Tibial nerve (tissue), 4 donors: Measurements from ENCODE around the gene PSMB11. TPM values are rescaled to one million over a fixed set of nuclear protein-coding genes. Genes with fewer than 3 reads are reported as not detected.
"Not testable (repeated sequence)": the region's sequence is repeated elsewhere in the genome, so short reads cannot be mapped to it uniquely, and the experiment has no call there.

Source experiments
- DNase-seq, 2 donors: peaks; one replicate each; pipeline ENCODE4 v3.0.0-alpha.2; 2019; ENCODE audit warnings: low spot score in 2 of 2
- H3K27ac ChIP-seq, 4 donors: fragments of 200-600 bp; sonication (generic) in 3 of 4; one replicate each; pipeline ENCODE4 v1.5.1; 2017 to 2019; ENCODE audit warnings: mild to moderate bottlenecking in 1 of 4
- H3K27me3 ChIP-seq, 2 donors: fragments of 200-600 bp; sonication (generic) in 1 of 2; one replicate each; pipeline versions ENCODE4 v1.5.1 to v1.6.0; 2017 to 2019
- H3K36me3 ChIP-seq, 3 donors: fragments of 200-600 bp; sonication (generic); one replicate each; pipeline ENCODE4 v1.5.1; 2018 to 2019
- H3K4me1 ChIP-seq, 4 donors: fragments of 200-600 bp; sonication (generic) in 3 of 4; one replicate each; pipeline ENCODE4 v1.5.1; 2017 to 2019
- H3K4me3 ChIP-seq, 4 donors: fragments of 200-600 bp; sonication (generic) in 3 of 4; one replicate each; pipeline ENCODE4 v1.5.1; 2017 to 2019; ENCODE audit warnings: mild to moderate bottlenecking in 1 of 4, moderate library complexity in 1 of 4
- H3K9me3 ChIP-seq, 4 donors: fragments of 200-600 bp; sonication (generic) in 3 of 4; one replicate each; pipeline ENCODE4 v1.5.1; 2017 to 2019
- CTCF ChIP-seq, 5 experiments: fragments of 200-600 bp in 3 of 5; fragments of 450-650 bp in 2 of 5; sonication (generic) in 3 of 5; IDR thresholded peaks; one replicate each; pipeline ENCODE4 v1.5.1; 2016 to 2019; ENCODE audit warnings: antibody characterized with exemption in 5 of 5, mild to moderate bottlenecking in 3 of 5, moderate library complexity in 2 of 5
- EP300 ChIP-seq, 2 donors: sonication (generic); formaldehyde crosslinking; IDR thresholded peaks; one replicate each; pipeline ENCODE4 v1.6.1; 2017; ENCODE audit warnings: antibody characterized with exemption in 2 of 2, mild to moderate bottlenecking in 1 of 2
- POLR2A ChIP-seq, 2 donors: fragments of 450-650 bp; IDR thresholded peaks; one replicate each; pipeline ENCODE4 v1.6.1; 2017; ENCODE audit warnings: antibody characterized with exemption in 2 of 2, mild to moderate bottlenecking in 2 of 2, moderate library complexity in 2 of 2
- WGBS, 2 donors: methylation state at CpG; one replicate each; pipeline ENCODE4 v1.1.5; 2018; 5-methylcytosine and 5-hydroxymethylcytosine counted together
- total RNA-seq, 4 donors: library from RNA; depleted of rRNA; stranded (reverse); fragments of >200 nt; gene quantifications; one replicate each; pipeline ENCODE4 v1.1.0, GENCODE V29; 2016

PSMB11 gene
- total RNA-seq, 4 donors from 2014 or later: not detected

- no peak for DNase-seq
- Histone ChIP-seq H3K4me1 (peaks cover 0 to 34% (median 5%) of the 10 kb centered on the region in 4 donors), H3K4me3 (no peak overlapping the region), H3K27me3 (no peaks in the 10 kb centered on the region), H3K36me3 (no peaks in the 10 kb centered on the region), H3K27ac (peak overlapping the region in 1 of 4 donors; percentile 92), H3K9me3 (no peaks in the 10 kb centered on the region)
- TF ChIP-seq POLR2A (IDR thresholded peaks at IDR 0.05) (no peak), EP300 (IDR thresholded peaks at IDR 0.05) (no peak), CTCF (IDR thresholded peaks at IDR 0.05) (no peak)
- WGBS, 2 donors: 9 to 15% methylated on average over 3 of the region's 3 CpGs
Measured at GRCh38 chr14:23008831-23009230, 33.2 kb upstream of the PSMB11 start.

- no peak for DNase-seq
- H3K4me1 ChIP-seq: peaks cover 0 to 34% (median 5%) of the 10 kb centered on the region in 4 donors
- 17 to 22% methylated on average over 8 of the region's 8 CpGs for WGBS, 2 donors
- H3K4me3 ChIP-seq: peak overlapping the region; percentile 33 to 64 (median 42)
- H3K36me3 ChIP-seq: no peaks in the 10 kb centered on the region
- H3K27me3 ChIP-seq: no peaks in the 10 kb centered on the region
- H3K27ac ChIP-seq: peak overlapping the region; percentile 73 to 92 (median 86)
- TF ChIP-seq POLR2A (IDR thresholded peaks at IDR 0.05) (no peak), EP300 (IDR thresholded peaks at IDR 0.05) (no peak), CTCF (IDR thresholded peaks at IDR 0.05) (no peak)
- H3K9me3 ChIP-seq: no peaks in the 10 kb centered on the region
Measured at GRCh38 chr14:23009483-23009938, 32.5 kb upstream of the PSMB11 start.

- WGBS, 2 donors: 3 to 5% methylated on average over 34 to 40 of the region's 40 CpGs
- TF ChIP-seq CTCF (IDR thresholded peaks at IDR 0.05): no peak
- peak in 1 of 2 donors; percentile 56 for TF ChIP-seq EP300 (IDR thresholded peaks at IDR 0.05)
- TF ChIP-seq POLR2A (IDR thresholded peaks at IDR 0.05): peak; percentile 18 to 50
- Histone ChIP-seq H3K27me3 (no peaks in the 10 kb centered on the region), H3K4me1 (peaks cover 0 to 34% (median 5%) of the 10 kb centered on the region in 4 donors), H3K9me3 (no peaks in the 10 kb centered on the region), H3K36me3 (no peaks in the 10 kb centered on the region), H3K4me3 (peak within 1 kb of the TSS; percentile 33 to 64 (median 42)), H3K27ac (peak within 1 kb of the TSS; percentile 73 to 92 (median 86))
- DNase-seq: peak; percentile 60 to 70
Measured at GRCh38 chr14:23009939-23010726, 31.9 kb upstream of the PSMB11 start, which contains the start of gene C14orf93. TSS of gene C14orf93 (minus strand) at chr14:23010143. CDS start at chr14:22999023, 11,120 bp downstream.

GRCh38 chr14:23013054-23013748 is 28.8 kb upstream of the PSMB11 start:
- H3K36me3 ChIP-seq: no peaks in the 10 kb centered on the region
- 77 to 84% methylated on average over 6 of the region's 6 CpGs for WGBS, 2 donors
- H3K9me3 ChIP-seq: no peaks in the 10 kb centered on the region
- TF ChIP-seq POLR2A (IDR thresholded peaks at IDR 0.05) (no peak), EP300 (IDR thresholded peaks at IDR 0.05) (no peak), CTCF (IDR thresholded peaks at IDR 0.05) (no peak)
- DNase-seq: no peak
- no peak overlapping the region for H3K4me3 ChIP-seq
- peaks cover 0 to 18% (median 0%) of the 10 kb centered on the region in 4 donors for H3K4me1 ChIP-seq
- H3K27ac ChIP-seq: no peak overlapping the region
- no peaks in the 10 kb centered on the region for H3K27me3 ChIP-seq

- H3K4me3 ChIP-seq, H3K27me3 ChIP-seq, H3K27ac ChIP-seq, H3K9me3 ChIP-seq, H3K36me3 ChIP-seq, DNase-seq: not testable (repeated sequence)
- WGBS, 2 donors: 80 to 81% methylated on average over 5 of the region's 5 CpGs
- peaks cover 0 to 15% (median 0%) of the 10 kb centered on the region in 4 donors for H3K4me1 ChIP-seq
Measured at GRCh38 chr14:23013749-23014054, 28.3 kb upstream of the PSMB11 start.
